Measurements from ENCODE around the gene ACTN1.

ACTN1 gene

GRCh38 chr14:68864361-68864750 lies 114.7 kb downstream of the ACTN1 start:
- no peaks in the 10 kb centered on the region for H3K79me2 ChIP-seq (ENCODE audit: insufficient read depth, low read length)
- 0 out of 2 replicates have a peak, but pooled peaks cover 2% of the 10 kb centered on the region for H3K9me3 ChIP-seq (ENCODE audit: low read length)
- H2AFZ ChIP-seq (ENCODE audit: low read length), result no peak overlapping the region
- H3K9ac ChIP-seq (ENCODE audit: low read length), result no peak overlapping the region
- H3K27ac ChIP-seq (ENCODE audit: low read depth, low read length, poor library complexity, severe bottlenecking), result no peak overlapping the region
- H3K4me2 ChIP-seq (ENCODE audit: low read length), result no peak overlapping the region
- no peaks in the 10 kb centered on the region for H3F3A ChIP-seq (ENCODE audit: insufficient read depth, low read length)
- no peaks in the 10 kb centered on the region for H4K20me1 ChIP-seq (ENCODE audit: insufficient read depth, low read length)
- no peak overlapping the region for H3K4me3 ChIP-seq (ENCODE audit: low read depth, low read length, poor library complexity, severe bottlenecking)
- no peaks in the 10 kb centered on the region for H3K4me1 ChIP-seq (ENCODE audit: insufficient read depth, low read length, severe bottlenecking)
- H3K36me3 ChIP-seq (ENCODE audit: insufficient read depth, low read length), result no peaks in the 10 kb centered on the region
- H3K9me2 ChIP-seq (ENCODE audit: low read depth, low read length), result no peaks in the 10 kb centered on the region
- TF ChIP-seq EZH2 (IDR thresholded peaks at IDR 0.05; ENCODE audit: borderline replicate concordance, low read length) (no peak), CTCF (IDR thresholded peaks at IDR 0.05; ENCODE audit: low read length) (no peak)
- H3K27me3 ChIP-seq (ENCODE audit: insufficient read depth, low read length), result peaks cover 3% of the 10 kb centered on the region; the same call in 1 of the 2 replicates

GRCh38 chr14:68863610-68864360 lies 115.3 kb downstream of the ACTN1 start:
- H3K9me3 ChIP-seq (ENCODE audit: low read length), result 0 out of 2 replicates have a peak, but pooled peaks cover 2% of the 10 kb centered on the region
- no peaks in the 10 kb centered on the region for H3K9me2 ChIP-seq (ENCODE audit: low read depth, low read length)
- TF ChIP-seq CTCF (IDR thresholded peaks at IDR 0.05; ENCODE audit: low read length) (no peak), EZH2 (IDR thresholded peaks at IDR 0.05; ENCODE audit: borderline replicate concordance, low read length) (no peak)
- H4K20me1 ChIP-seq (ENCODE audit: insufficient read depth, low read length), result no peaks in the 10 kb centered on the region
- no peak overlapping the region for H3K4me3 ChIP-seq (ENCODE audit: low read depth, low read length, poor library complexity, severe bottlenecking)
- no peak overlapping the region for H3K27ac ChIP-seq (ENCODE audit: low read depth, low read length, poor library complexity, severe bottlenecking)
- H3K4me2 ChIP-seq (ENCODE audit: low read length), result no peak overlapping the region
- no peak overlapping the region for H3K9ac ChIP-seq (ENCODE audit: low read length)
- no peaks in the 10 kb centered on the region for H3K4me1 ChIP-seq (ENCODE audit: insufficient read depth, low read length, severe bottlenecking)
- H3K36me3 ChIP-seq (ENCODE audit: insufficient read depth, low read length), result no peaks in the 10 kb centered on the region
- H2AFZ ChIP-seq (ENCODE audit: low read length), result no peak overlapping the region
- peaks cover 3% of the 10 kb centered on the region; the same call in 1 of the 2 replicates for H3K27me3 ChIP-seq (ENCODE audit: insufficient read depth, low read length)
- H3K79me2 ChIP-seq (ENCODE audit: insufficient read depth, low read length), result no peaks in the 10 kb centered on the region
- H3F3A ChIP-seq (ENCODE audit: insufficient read depth, low read length), result no peaks in the 10 kb centered on the region

- H3K9me3 ChIP-seq (ENCODE audit: low read length), result 0 out of 2 replicates have a peak, but pooled peaks cover 2% of the 10 kb centered on the region
- no peak overlapping the region for H3K4me2 ChIP-seq (ENCODE audit: low read length)
- peaks cover 3% of the 10 kb centered on the region; the same call in 1 of the 2 replicates for H3K27me3 ChIP-seq (ENCODE audit: insufficient read depth, low read length)
- H3K27ac ChIP-seq (ENCODE audit: low read depth, low read length, poor library complexity, severe bottlenecking), result no peak overlapping the region
- TF ChIP-seq EZH2 (IDR thresholded peaks at IDR 0.05; ENCODE audit: borderline replicate concordance, low read length) (no peak), CTCF (IDR thresholded peaks at IDR 0.05; ENCODE audit: low read length) (peak; percentile 85)
- no peaks in the 10 kb centered on the region for H3F3A ChIP-seq (ENCODE audit: insufficient read depth, low read length)
- H3K9me2 ChIP-seq (ENCODE audit: low read depth, low read length), result no peaks in the 10 kb centered on the region
- no peak overlapping the region for H3K9ac ChIP-seq (ENCODE audit: low read length)
- H3K4me1 ChIP-seq (ENCODE audit: insufficient read depth, low read length, severe bottlenecking), result no peaks in the 10 kb centered on the region
- H3K79me2 ChIP-seq (ENCODE audit: insufficient read depth, low read length), result no peaks in the 10 kb centered on the region
- H4K20me1 ChIP-seq (ENCODE audit: insufficient read depth, low read length), result no peaks in the 10 kb centered on the region
- no peak overlapping the region for H2AFZ ChIP-seq (ENCODE audit: low read length)
- H3K4me3 ChIP-seq (ENCODE audit: low read depth, low read length, poor library complexity, severe bottlenecking), result no peak overlapping the region
- H3K36me3 ChIP-seq (ENCODE audit: insufficient read depth, low read length), result no peaks in the 10 kb centered on the region
These were observed 116.0 kb downstream of the ACTN1 start for GRCh38 chr14:68862954-68863594.
